H9 (cell line): ENCODE results near the gene LMCD1. TPM values are rescaled to one million over a fixed set of nuclear protein-coding genes. Genes with fewer than 3 reads are reported as not detected.

Source experiments
- DNase-seq: peaks from one replicate; pipeline ENCODE4 v3.0.0-alpha.2; 2017
- H2AFZ ChIP-seq: one replicate; pipeline ENCODE4 v1.6.1; 2013; ENCODE audit warnings: mild to moderate bottlenecking, low read length, control low read depth, moderate library complexity
- H2AK5ac ChIP-seq: 2 replicates; pipeline ENCODE4 v1.6.1; 2013; ENCODE audit warnings: low read length, control low read depth, mixed read lengths; ENCODE audit not compliant: insufficient read length
- H2BK120ac ChIP-seq: one replicate; pipeline ENCODE4 v1.6.1; 2013; ENCODE audit warnings: low read depth, mild to moderate bottlenecking, low read length, control low read depth, inconsistent platforms; ENCODE audit not compliant: poor library complexity, severe bottlenecking
- H2BK12ac ChIP-seq: 2 replicates; pipeline ENCODE4 v1.6.1; 2013; ENCODE audit warnings: low read length, control low read depth, mixed read lengths, low read depth; ENCODE audit not compliant: insufficient read length
- H2BK15ac ChIP-seq: 2 replicates; pipeline ENCODE4 v1.6.1; 2013; ENCODE audit warnings: low read depth, low read length, control low read depth
- H2BK20ac ChIP-seq: one replicate; pipeline ENCODE4 v1.6.1; 2013; ENCODE audit warnings: low read depth, mild to moderate bottlenecking, low read length, control low read depth, inconsistent platforms; ENCODE audit not compliant: poor library complexity, severe bottlenecking
- H2BK5ac ChIP-seq: 2 replicates; pipeline ENCODE4 v1.6.1; 2013; ENCODE audit warnings: low read length, control low read depth, mixed read lengths; ENCODE audit not compliant: insufficient read length
- H3K14ac ChIP-seq: 2 replicates; pipeline ENCODE4 v1.6.1; 2013; ENCODE audit warnings: low read length, control low read depth; ENCODE audit not compliant: insufficient read depth
- H3K18ac ChIP-seq: 2 replicates; pipeline ENCODE4 v1.6.1; 2013; ENCODE audit warnings: low read depth, mild to moderate bottlenecking, mixed read lengths, low read length, control low read depth; ENCODE audit not compliant: insufficient read length
- H3K23ac ChIP-seq: 2 replicates; pipeline ENCODE4 v1.6.1; 2013; ENCODE audit warnings: low read length, control low read depth, mixed read lengths, low read depth; ENCODE audit not compliant: insufficient read length
- H3K23me2 ChIP-seq: 2 replicates; pipeline ENCODE4 v1.6.1; 2013; ENCODE audit warnings: low read depth, mild to moderate bottlenecking, mixed read lengths, low read length, control low read depth; ENCODE audit not compliant: insufficient read length, poor library complexity, severe bottlenecking
- H3K27ac ChIP-seq: 2 replicates; pipeline ENCODE4 v1.5.1; 2013; ENCODE audit warnings: low read length, control low read depth, mixed read lengths, low read depth; ENCODE audit not compliant: insufficient read length
- H3K27me3 ChIP-seq: 2 replicates; pipeline ENCODE4 v1.6.1; 2013; ENCODE audit warnings: low read length, control low read depth, inconsistent platforms; ENCODE audit not compliant: insufficient read depth
- H3K4ac ChIP-seq: 2 replicates; pipeline ENCODE4 v1.6.1; 2013; ENCODE audit warnings: low read depth, mild to moderate bottlenecking, control low read depth, inconsistent platforms, low read length, moderate library complexity
- H3K4me1 ChIP-seq: 2 replicates; pipeline ENCODE4 v1.6.1; 2013; ENCODE audit warnings: low read length, control low read depth, inconsistent platforms; ENCODE audit not compliant: insufficient read depth
- H3K4me2 ChIP-seq: 2 replicates; pipeline ENCODE4 v1.6.1; 2013; ENCODE audit warnings: low read length, control low read depth, mixed read lengths; ENCODE audit not compliant: insufficient read length, insufficient read depth
- H3K56ac ChIP-seq: 2 replicates; pipeline ENCODE4 v1.6.1; 2013; ENCODE audit warnings: low read depth, mild to moderate bottlenecking, mixed read lengths, low read length, control low read depth; ENCODE audit not compliant: insufficient read length
- H3K79me1 ChIP-seq: 2 replicates; pipeline ENCODE4 v1.6.1; 2013; ENCODE audit warnings: low read depth, mild to moderate bottlenecking, moderate library complexity, low read length, control low read depth, inconsistent platforms; ENCODE audit not compliant: insufficient read depth, poor library complexity, severe bottlenecking
- H3K79me2 ChIP-seq: 2 replicates; pipeline ENCODE4 v1.6.1; 2013; ENCODE audit warnings: low read length, control low read depth, inconsistent platforms; ENCODE audit not compliant: insufficient read depth
- H3K9ac ChIP-seq: 2 replicates; pipeline ENCODE4 v1.6.1; 2013; ENCODE audit warnings: low read length, control low read depth, mixed read lengths; ENCODE audit not compliant: insufficient read length; ENCODE audit errors: extremely low read depth
- H3K9me3 ChIP-seq: one replicate; pipeline ENCODE4 v1.6.1; 2013; ENCODE audit warnings: low read depth, low read length, inconsistent platforms; ENCODE audit not compliant: control insufficient read depth
- H3T11ph ChIP-seq: one replicate; pipeline ENCODE4 v1.6.1; 2013; ENCODE audit warnings: mild to moderate bottlenecking, low read length, control low read depth, inconsistent platforms
- H4K20me1 ChIP-seq: one replicate; pipeline ENCODE4 v1.6.1; 2013; ENCODE audit not compliant: control insufficient read depth, insufficient read length, insufficient read depth
- H4K5ac ChIP-seq: 2 replicates; pipeline ENCODE4 v1.6.1; 2013; ENCODE audit warnings: low read depth, mild to moderate bottlenecking, mixed read lengths, low read length, control low read depth; ENCODE audit not compliant: insufficient read length
- H4K8ac ChIP-seq: replicated peaks from 2 replicates; pipeline ENCODE4 v1.6.1; 2013; ENCODE audit warnings: low read length, control low read depth, mixed read lengths, low read depth; ENCODE audit not compliant: insufficient read length
- H4K91ac ChIP-seq: 2 replicates; pipeline ENCODE4 v1.6.1; 2013; ENCODE audit warnings: low read depth, mild to moderate bottlenecking, moderate library complexity, mixed read lengths, low read length, control low read depth; ENCODE audit not compliant: insufficient read length
- H3K27ac Mint-ChIP-seq, 3 experiments: 2 replicates in 2 of 3; 3 replicates in 1 of 3; pipeline ENCODE4 v1.8.0; 2020 to 2021; ENCODE audit warnings: mixed read lengths in 3 of 3, mild to moderate bottlenecking in 1 of 3, moderate library complexity in 1 of 3
- H3K27me3 Mint-ChIP-seq: 2 replicates; pipeline ENCODE4 v1.8.0; 2021; ENCODE audit warnings: low read depth, mild to moderate bottlenecking, moderate library complexity, mixed read lengths
- H3K36me3 Mint-ChIP-seq, 3 experiments: 2 replicates in 2 of 3; 3 replicates in 1 of 3; pipeline ENCODE4 v1.8.0; 2020 to 2021; ENCODE audit warnings: low read depth in 3 of 3, mixed read lengths in 3 of 3; ENCODE audit not compliant: insufficient read depth in 1 of 3
- H3K4me1 Mint-ChIP-seq, 2 experiments: 2 replicates each; pipeline ENCODE4 v1.8.0; 2020; ENCODE audit warnings: mixed read lengths in 2 of 2
- H3K4me3 Mint-ChIP-seq, 2 experiments: 2 replicates in 1 of 2; 3 replicates in 1 of 2; pipeline ENCODE4 v1.8.0; 2020 to 2021; ENCODE audit warnings: mild to moderate bottlenecking in 2 of 2, mixed read lengths in 2 of 2, moderate library complexity in 1 of 2
- H3K9me3 Mint-ChIP-seq, 2 experiments: 2 replicates in 1 of 2; 3 replicates in 1 of 2; pipeline ENCODE4 v1.8.0; 2020; ENCODE audit warnings: mild to moderate bottlenecking in 2 of 2, mixed read lengths in 2 of 2, moderate library complexity in 1 of 2
- WGBS: extraction: QIAGEN DNeasy Blood & Tissue Kit; methylation state at CpG from one replicate; pipeline ENCODE4 v1.1.7; 2013; ENCODE audit warnings: missing lambda C conversion rate, low lambda C conversion rate, mixed read lengths; ENCODE audit not compliant: insufficient read length; ENCODE audit errors: extremely low coverage; 5-methylcytosine and 5-hydroxymethylcytosine counted together
- total RNA-seq: library from RNA; stranded (reverse); gene quantifications from 2 replicates; pipeline ENCODE4 v1.2.1, GENCODE V29; 2021
- TF ChIP-seq, protein P1 (sequence below): fragments of 200-600 bp; sonication (generic); conservative IDR thresholded peaks from 3 replicates; pipeline ENCODE4 v1.8.0; 2021; ENCODE audit warnings: antibody characterized with exemption, mild to moderate bottlenecking

Gene LMCD1
- total RNA-seq, 1 experiment from 2014 or later, result 19.2 TPM

DNA sequence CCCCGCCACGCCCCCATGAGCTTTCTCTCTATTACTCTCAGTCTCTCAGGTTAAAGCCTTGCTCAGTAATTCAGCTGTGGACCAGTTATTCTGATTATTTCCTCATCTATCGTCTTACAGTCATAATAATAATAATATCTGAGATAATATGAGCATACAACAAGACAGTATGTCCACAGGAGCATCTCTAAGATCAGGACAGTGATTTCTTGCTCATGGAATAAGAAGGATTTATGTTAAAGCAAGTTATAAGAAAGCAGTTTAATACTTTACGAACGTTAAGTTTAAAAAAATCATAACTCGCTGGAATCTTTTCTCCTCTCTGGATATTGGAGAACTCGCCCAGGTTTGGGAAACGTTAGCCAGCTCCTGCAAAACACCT is 643 bp upstream of the LMCD1 start:
- Histone ChIP-seq H4K91ac (no peak overlapping the region), H3K79me2 (no peaks in the 10 kb centered on the region), H2BK120ac (no peak overlapping the region), H4K20me1 (no peaks in the 10 kb centered on the region), H3K23me2 (no peaks in the 10 kb centered on the region), H4K5ac (no peak overlapping the region), H2BK12ac (no peak overlapping the region), H3K4ac (no peak overlapping the region), H3K18ac (peak overlapping the region; percentile 68), H2AK5ac (no peak overlapping the region), H3K4me1 (peaks cover 15% of the 10 kb centered on the region), H3T11ph (no peak overlapping the region), H3K27me3 (no peaks in the 10 kb centered on the region), H4K8ac (no peak overlapping the region), H3K4me2 (peak overlapping the region; percentile 36), H2BK5ac (no peak overlapping the region), H3K9me3 (no peaks in the 10 kb centered on the region), H3K27ac (no peak overlapping the region), H2BK20ac (no peak overlapping the region), H3K56ac (no peak overlapping the region), H3K9ac (peak overlapping the region; percentile 35), H3K14ac (peak overlapping the region; percentile 77; the same call in 1 of the 2 replicates), H3K23ac (no peak overlapping the region), H2BK15ac (no peak overlapping the region), H3K79me1 (no peaks in the 10 kb centered on the region), H2AFZ (no peak overlapping the region)
- TF ChIP-seq, protein P1, sequence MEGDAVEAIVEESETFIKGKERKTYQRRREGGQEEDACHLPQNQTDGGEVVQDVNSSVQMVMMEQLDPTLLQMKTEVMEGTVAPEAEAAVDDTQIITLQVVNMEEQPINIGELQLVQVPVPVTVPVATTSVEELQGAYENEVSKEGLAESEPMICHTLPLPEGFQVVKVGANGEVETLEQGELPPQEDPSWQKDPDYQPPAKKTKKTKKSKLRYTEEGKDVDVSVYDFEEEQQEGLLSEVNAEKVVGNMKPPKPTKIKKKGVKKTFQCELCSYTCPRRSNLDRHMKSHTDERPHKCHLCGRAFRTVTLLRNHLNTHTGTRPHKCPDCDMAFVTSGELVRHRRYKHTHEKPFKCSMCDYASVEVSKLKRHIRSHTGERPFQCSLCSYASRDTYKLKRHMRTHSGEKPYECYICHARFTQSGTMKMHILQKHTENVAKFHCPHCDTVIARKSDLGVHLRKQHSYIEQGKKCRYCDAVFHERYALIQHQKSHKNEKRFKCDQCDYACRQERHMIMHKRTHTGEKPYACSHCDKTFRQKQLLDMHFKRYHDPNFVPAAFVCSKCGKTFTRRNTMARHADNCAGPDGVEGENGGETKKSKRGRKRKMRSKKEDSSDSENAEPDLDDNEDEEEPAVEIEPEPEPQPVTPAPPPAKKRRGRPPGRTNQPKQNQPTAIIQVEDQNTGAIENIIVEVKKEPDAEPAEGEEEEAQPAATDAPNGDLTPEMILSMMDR, result no peak
- Mint-ChIP-seq H3K36me3 (peaks cover 5 to 20% (median 7%) of the 10 kb centered on the region in 3 experiments; a peak in 6 of 7 replicates), H3K4me3 (peak overlapping the region; percentile 73 to 79), H3K4me1 (peaks cover 66 to 69% of the 10 kb centered on the region in 2 experiments), H3K27ac (peak overlapping the region; percentile 95 to 100 (median 98)), H3K9me3 (peaks cover 0 to 2% of the 10 kb centered on the region in 2 experiments; a peak in 2 of 5 replicates), H3K27me3 (no peaks in the 10 kb centered on the region)
- WGBS, result no CpG with 5 or more reads among the region's 8 CpGs
- DNase-seq, result no peak
